Suprapubic skin (tissue), 4 donors: ENCODE measurements around the gene CISTR.

Experiments used
- CTCF ChIP-seq, 2 donors: fragments of 200-600 bp in 1 of 2; fragments of 450-650 bp in 1 of 2; sonication (generic) in 1 of 2; IDR thresholded peaks; one replicate each; pipeline ENCODE4 v1.5.1; 2016 to 2019; ENCODE audit warnings: antibody characterized with exemption in 2 of 2, mild to moderate bottlenecking in 1 of 2, moderate library complexity in 1 of 2
- EP300 ChIP-seq: sonication (generic); formaldehyde crosslinking; IDR thresholded peaks from one replicate; pipeline ENCODE4 v1.6.1; 2017; ENCODE audit warnings: antibody characterized with exemption
- POLR2A ChIP-seq, 2 donors: fragments of 450-650 bp; IDR thresholded peaks; one replicate each; pipeline ENCODE4 v1.6.1; 2017; ENCODE audit warnings: antibody characterized with exemption in 2 of 2, mild to moderate bottlenecking in 2 of 2, moderate library complexity in 2 of 2
- POLR2AphosphoS5 ChIP-seq, 3 donors: sonication (generic); formaldehyde crosslinking; IDR thresholded peaks; one replicate each; pipeline ENCODE4 v1.6.1; 2017; ENCODE audit warnings: antibody characterized with exemption in 3 of 3

- TF ChIP-seq CTCF (IDR thresholded peaks at IDR 0.05), result no peak
- no peak for TF ChIP-seq POLR2A (IDR thresholded peaks at IDR 0.05)
- no peak for TF ChIP-seq POLR2AphosphoS5 (IDR thresholded peaks at IDR 0.05)
- no peak for TF ChIP-seq EP300
Observed at GRCh38 chr12:53744751-53745150, 7.0 kb downstream of the CISTR start.
